Measurements from ENCODE around the gene SDHA.
A peak's percentile ranks its signal among the peaks of the same experiment; 100 is the strongest.
"Not testable (repeated sequence)": the region's sequence is repeated elsewhere in the genome, so short reads cannot be mapped to it uniquely, and the experiment has no call there.

The SDHA gene

GRCh38 chr5:223791-224190 lies 5.7 kb downstream of the SDHA start:
- DNase-seq = no peak

- no peak for DNase-seq
Measured at GRCh38 chr5:225334-225733, 7.2 kb downstream of the SDHA start.

GRCh38 chr5:227375-227774 lies 9.3 kb downstream of the SDHA start:
- DNase-seq = not testable (repeated sequence)

GRCh38 chr5:228886-229285 lies 10.8 kb downstream of the SDHA start:
- no peak for DNase-seq

GRCh38 chr5:230711-231110 lies 12.6 kb downstream of the SDHA start:
- DNase-seq = no peak

GRCh38 chr5:231661-232060 lies 13.5 kb downstream of the SDHA start:
- DNase-seq = no peak

GRCh38 chr5:233426-233825 lies 15.3 kb downstream of the SDHA start:
- not testable (repeated sequence) for DNase-seq

GRCh38 chr5:234450-234849 lies 16.3 kb downstream of the SDHA start:
- no peak for DNase-seq

GRCh38 chr5:235527-235926 lies 17.4 kb downstream of the SDHA start:
- not testable (repeated sequence) for DNase-seq

GRCh38 chr5:237931-238330 lies 19.8 kb downstream of the SDHA start:
- not testable (repeated sequence) for DNase-seq

GRCh38 chr5:240550-240949 lies 22.4 kb downstream of the SDHA start:
- DNase-seq = not testable (repeated sequence)

- DNase-seq = not testable (repeated sequence)
Measured at GRCh38 chr5:241045-241669, 23.0 kb downstream of the SDHA start.

GRCh38 chr5:243683-244367 lies 25.7 kb downstream of the SDHA start:
- DNase-seq = not testable (repeated sequence)

- DNase-seq = not testable (repeated sequence)
Measured at GRCh38 chr5:245717-246116, 27.6 kb downstream of the SDHA start.

GRCh38 chr5:250396-250795 lies 32.3 kb downstream of the SDHA start:
- not testable (repeated sequence) for DNase-seq

- DNase-seq = not testable (repeated sequence)
Measured at GRCh38 chr5:251016-251415, 32.9 kb downstream of the SDHA start.

- DNase-seq = not testable (repeated sequence)
Measured at GRCh38 chr5:251538-251937, 33.4 kb downstream of the SDHA start.

GRCh38 chr5:251975-252374 lies 33.9 kb downstream of the SDHA start:
- not testable (repeated sequence) for DNase-seq

- DNase-seq = no peak
Measured at GRCh38 chr5:252546-252945, 34.4 kb downstream of the SDHA start.

GRCh38 chr5:254322-254721 lies 36.2 kb downstream of the SDHA start:
- not testable (repeated sequence) for DNase-seq

- DNase-seq = not testable (repeated sequence)
Measured at GRCh38 chr5:255116-255515, 37.0 kb downstream of the SDHA start.

GRCh38 chr5:256347-256746 lies 38.2 kb downstream of the SDHA start:
- not testable (repeated sequence) for DNase-seq

- DNase-seq = no peak
Measured at GRCh38 chr5:257148-257547, 39.0 kb downstream of the SDHA start.

GRCh38 chr5:263275-263974 lies 45.3 kb downstream of the SDHA start:
- DNase-seq = peak; percentile 86

All from NCI-H226 (cell line).